Measurements from ENCODE around the gene RAB43. TPM values are rescaled to one million over a fixed set of nuclear protein-coding genes. Genes with fewer than 3 reads are reported as not detected.

The RAB43 gene
- total RNA-seq, 1 donor from 2014 or later, result 72.9 TPM

DNA sequence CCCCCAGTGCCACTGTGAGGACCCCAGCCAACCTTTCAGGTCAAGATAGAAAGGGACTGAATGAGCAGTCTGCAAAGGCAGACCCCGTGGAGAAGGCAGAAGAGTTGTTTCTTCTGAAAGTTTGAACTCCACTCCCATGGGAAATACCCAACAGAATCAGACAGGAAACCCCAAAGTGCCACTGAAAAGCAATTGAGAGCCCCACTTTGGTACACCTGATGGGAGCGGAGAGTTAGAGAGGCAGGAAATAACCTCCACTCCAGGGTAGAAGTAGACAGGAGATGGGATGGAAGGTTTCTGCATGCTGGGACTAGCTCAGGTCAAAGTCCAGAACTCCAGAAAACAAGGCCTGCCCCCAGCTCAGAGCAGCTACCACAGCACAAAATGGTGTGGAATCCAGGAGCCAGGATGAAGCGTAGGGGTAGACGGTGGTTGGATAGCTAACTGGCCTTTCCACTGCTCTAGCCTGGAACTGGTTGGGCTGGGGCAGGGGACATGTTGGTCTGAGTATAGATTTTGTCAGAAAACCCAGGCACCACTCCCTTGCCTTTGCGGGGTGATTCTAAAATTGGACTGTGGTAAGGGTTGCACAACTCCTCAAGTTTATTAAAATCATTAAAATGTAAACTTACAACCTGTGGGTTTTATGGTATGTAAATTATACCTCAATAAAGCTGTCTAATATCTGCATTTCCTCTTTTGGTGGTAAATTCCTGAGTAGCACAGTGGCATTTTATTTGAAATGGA is 1.9 kb upstream of the RAB43 start:
- intact Hi-C loops (cut with DNase I), result loop anchor here (2.0 kb wide), 1 partner anchor 125 kb away; the partner anchor contains the start of gene COPG1
- peak overlapping the region; percentile 97 to 99 for H3K27ac ChIP-seq
- DNase-seq (ENCODE audit: low spot score in 2 of 2), result no peak

DNA sequence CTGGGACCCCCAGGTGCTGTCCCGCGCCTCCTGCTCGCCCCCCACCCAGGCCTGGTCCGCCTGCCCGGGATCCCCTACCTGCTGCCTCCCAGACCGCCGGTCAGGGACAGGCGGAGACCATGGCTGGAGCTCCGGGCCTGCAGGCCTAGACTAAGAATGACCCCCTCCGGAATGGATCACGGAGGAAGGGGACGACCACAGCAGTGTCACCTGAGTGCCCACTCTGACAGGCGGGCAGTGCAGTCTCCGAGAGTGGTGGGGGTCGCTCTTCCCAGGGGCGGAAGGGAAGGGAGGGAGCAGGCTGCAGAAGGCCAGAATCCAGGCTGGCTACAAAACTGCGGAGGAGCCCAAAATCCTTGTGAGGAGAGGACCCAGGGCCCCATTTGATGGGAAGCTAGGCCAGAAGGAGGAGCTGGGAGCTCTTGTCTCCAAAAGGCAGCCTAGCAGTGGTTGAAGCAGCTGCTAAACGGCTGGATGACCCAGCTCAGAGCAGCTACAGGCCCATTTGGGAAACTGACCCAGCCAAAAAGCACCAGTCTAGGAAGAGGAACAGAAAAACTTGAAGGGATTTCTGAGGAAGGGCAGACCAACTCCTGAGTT is 908 bp upstream of the RAB43 start:
- H3K36me3 ChIP-seq, result peaks cover 0 to 7% of the 10 kb centered on the region in 2 donors
- intact Hi-C loops (cut with DNase I), result loop anchor here (2.0 kb wide), 1 partner anchor 126 kb away; the partner anchor contains the start of gene COPG1
- H3K27me3 ChIP-seq, result no peaks in the 10 kb centered on the region
- TF ChIP-seq, protein P1, sequence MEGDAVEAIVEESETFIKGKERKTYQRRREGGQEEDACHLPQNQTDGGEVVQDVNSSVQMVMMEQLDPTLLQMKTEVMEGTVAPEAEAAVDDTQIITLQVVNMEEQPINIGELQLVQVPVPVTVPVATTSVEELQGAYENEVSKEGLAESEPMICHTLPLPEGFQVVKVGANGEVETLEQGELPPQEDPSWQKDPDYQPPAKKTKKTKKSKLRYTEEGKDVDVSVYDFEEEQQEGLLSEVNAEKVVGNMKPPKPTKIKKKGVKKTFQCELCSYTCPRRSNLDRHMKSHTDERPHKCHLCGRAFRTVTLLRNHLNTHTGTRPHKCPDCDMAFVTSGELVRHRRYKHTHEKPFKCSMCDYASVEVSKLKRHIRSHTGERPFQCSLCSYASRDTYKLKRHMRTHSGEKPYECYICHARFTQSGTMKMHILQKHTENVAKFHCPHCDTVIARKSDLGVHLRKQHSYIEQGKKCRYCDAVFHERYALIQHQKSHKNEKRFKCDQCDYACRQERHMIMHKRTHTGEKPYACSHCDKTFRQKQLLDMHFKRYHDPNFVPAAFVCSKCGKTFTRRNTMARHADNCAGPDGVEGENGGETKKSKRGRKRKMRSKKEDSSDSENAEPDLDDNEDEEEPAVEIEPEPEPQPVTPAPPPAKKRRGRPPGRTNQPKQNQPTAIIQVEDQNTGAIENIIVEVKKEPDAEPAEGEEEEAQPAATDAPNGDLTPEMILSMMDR (IDR thresholded peaks at IDR 0.05), result no peak
- H3K4me1 ChIP-seq, result peaks cover 9 to 18% of the 10 kb centered on the region in 2 donors
- DNase-seq (ENCODE audit: low spot score in 2 of 2), result no peak
- no peaks in the 10 kb centered on the region for H3K9me3 ChIP-seq
- H3K27ac ChIP-seq, result peak overlapping the region; percentile 97 to 99
- H3K4me3 ChIP-seq, result peak overlapping the region; percentile 98 to 100

More for the DNA sequence above, 1.9 kb upstream of the RAB43 start:
- H3K4me1 ChIP-seq, result peaks cover 9 to 14% of the 10 kb centered on the region in 2 donors
- H3K36me3 ChIP-seq, result peaks cover 4 to 10% of the 10 kb centered on the region in 2 donors
- H3K9me3 ChIP-seq, result no peaks in the 10 kb centered on the region
- TF ChIP-seq, protein P1 (IDR thresholded peaks at IDR 0.05), result no peak
- H3K27me3 ChIP-seq, result no peaks in the 10 kb centered on the region
- H3K4me3 ChIP-seq, result no peak overlapping the region

DNA sequence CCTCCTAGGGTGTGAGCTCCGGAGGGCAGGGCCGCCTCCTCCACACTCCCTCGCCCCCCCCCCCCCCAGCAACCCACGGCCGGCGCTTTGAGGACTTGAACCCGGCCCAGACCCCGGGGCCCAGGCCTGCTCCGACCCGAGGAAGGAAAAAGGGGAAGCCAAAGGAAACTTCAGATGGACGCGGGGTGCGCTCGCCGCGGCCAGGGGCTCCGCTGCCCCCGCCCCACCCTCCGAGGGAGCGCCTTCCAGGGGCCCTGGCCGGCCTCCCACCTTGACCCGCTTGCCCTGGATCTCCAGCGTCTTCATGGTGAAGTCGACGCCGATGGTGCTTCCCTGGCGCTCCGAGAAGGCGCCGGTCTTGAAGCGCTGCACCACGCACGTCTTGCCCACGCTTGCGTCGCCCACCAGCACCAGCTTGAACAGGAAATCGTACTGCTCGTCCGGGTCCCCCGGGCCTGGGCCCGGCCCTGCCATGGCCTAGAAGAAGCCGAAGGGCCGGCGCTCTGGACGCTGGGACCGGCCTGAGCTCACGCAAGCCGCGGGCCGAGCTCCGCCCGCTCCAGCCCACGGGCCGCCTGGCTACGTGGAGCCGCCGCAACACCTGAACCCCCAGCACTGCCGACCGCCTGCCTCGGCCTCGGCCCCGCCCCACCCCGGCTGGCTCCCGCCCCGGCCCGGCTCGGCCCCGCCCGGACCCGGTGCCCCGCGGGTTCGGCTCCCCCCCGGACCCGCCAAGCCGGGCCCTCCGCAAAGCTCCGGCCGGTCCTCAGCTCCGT is 400 bp downstream of the RAB43 start:
- no peak for DNase-seq (ENCODE audit: low spot score in 2 of 2)
- H3K4me3 ChIP-seq, result peak overlapping the region; percentile 98 to 100
- H3K4me1 ChIP-seq, result peaks cover 9 to 18% of the 10 kb centered on the region in 2 donors
- intact Hi-C loops (cut with DNase I), result loop anchor here (2.0 kb wide), 1 partner anchor 64 kb away; no protein-coding TSS in a partner anchor
- H3K9me3 ChIP-seq, result no peaks in the 10 kb centered on the region
- H3K27ac ChIP-seq, result peak overlapping the region; percentile 97 to 99
- H3K27me3 ChIP-seq, result no peaks in the 10 kb centered on the region
- TF ChIP-seq, protein P1 (IDR thresholded peaks at IDR 0.05), result no peak
- H3K36me3 ChIP-seq, result peaks cover 0 to 4% of the 10 kb centered on the region in 2 donors

DNA sequence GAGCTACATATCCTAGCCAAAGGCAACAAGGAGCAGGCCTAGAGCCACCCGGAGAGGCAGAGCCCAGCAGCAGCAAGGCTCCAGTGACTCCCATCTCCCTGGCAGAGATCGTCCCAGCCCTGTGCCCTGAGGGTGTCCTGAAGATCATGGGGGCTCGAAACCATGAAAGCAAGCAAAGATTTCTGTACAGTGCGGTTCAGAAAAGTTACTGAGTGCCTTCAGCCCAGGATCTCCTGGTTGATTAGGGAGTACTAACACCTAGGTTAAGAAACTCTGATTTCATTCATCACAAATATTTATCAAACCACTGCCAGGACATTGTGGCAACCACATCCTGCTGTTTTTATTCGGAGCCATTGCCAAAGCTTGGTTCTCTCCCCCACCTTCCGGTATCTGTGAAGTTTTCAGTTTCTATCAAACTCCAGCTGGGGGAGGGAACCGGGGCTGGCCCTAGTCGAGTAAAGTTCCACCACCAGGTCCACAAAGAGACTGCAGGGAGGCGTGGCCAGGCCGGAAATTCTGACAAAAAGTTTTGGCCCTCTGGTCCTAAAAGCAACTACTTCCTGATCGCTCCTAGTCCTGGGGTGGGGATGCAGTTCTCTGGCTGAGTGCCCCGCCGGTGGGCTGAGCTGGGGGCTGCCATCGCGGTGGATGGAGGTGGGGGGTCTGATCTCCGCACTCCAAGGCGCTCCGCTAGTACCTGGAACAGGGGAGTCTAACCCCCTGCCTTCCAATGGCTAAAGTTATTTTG is 1.2 kb downstream of the RAB43 start:
- TF ChIP-seq, protein P1 (IDR thresholded peaks at IDR 0.05), result peak; percentile 23 to 37 (median 29)
- intact Hi-C loops (cut with DNase I), result loop anchor here (1.0 to 2.0 kb wide), 2 partner anchors 64 to 67 kb away; no protein-coding TSS in a partner anchor
- peaks cover 9 to 18% of the 10 kb centered on the region in 2 donors for H3K4me1 ChIP-seq
- no peaks in the 10 kb centered on the region for H3K9me3 ChIP-seq
- H3K36me3 ChIP-seq, result peaks cover 0 to 8% of the 10 kb centered on the region in 2 donors
- peak overlapping the region; percentile 97 to 99 for H3K27ac ChIP-seq
- peak; percentile 74 to 96 for DNase-seq (ENCODE audit: low spot score in 2 of 2)
- H3K4me3 ChIP-seq, result peak overlapping the region; percentile 98 to 100
- H3K27me3 ChIP-seq, result no peaks in the 10 kb centered on the region
